Measurements from ENCODE around the gene ZDHHC24. TPM values are rescaled to one million over a fixed set of nuclear protein-coding genes. Genes with fewer than 3 reads are reported as not detected.
A peak's percentile ranks its signal among the peaks of the same experiment; 100 is the strongest.

ZDHHC24 gene
- polyA plus RNA-seq, 5 donors = 3.8 to 6.9 (median 5.7) TPM

- DNase-seq = peak; percentile 54 to 63
These were observed 22.5 kb upstream of the ZDHHC24 start, which contains the start of gene CTSF for GRCh38 chr11:66568124-66568916. CTSF (minus strand) TSS chr11:66568606; CDS start chr11:66568486, 120 bp downstream.

GRCh38 chr11:66567787-66568123, 21.9 kb upstream of the ZDHHC24 start:
- DNase-seq = no peak

- no peak for DNase-seq
These were observed 20.4 kb upstream of the ZDHHC24 start for GRCh38 chr11:66566221-66566620.

- no peak for DNase-seq
These were observed 19.1 kb upstream of the ZDHHC24 start for GRCh38 chr11:66564984-66565383.

GRCh38 chr11:66564538-66564937, 18.7 kb upstream of the ZDHHC24 start:
- DNase-seq = no peak

- DNase-seq = no peak
These were observed 18.0 kb upstream of the ZDHHC24 start for GRCh38 chr11:66563832-66564231.

- DNase-seq = no peak
These were observed 17.2 kb upstream of the ZDHHC24 start for GRCh38 chr11:66562907-66563583.

- DNase-seq = no peak
These were observed 16.4 kb upstream of the ZDHHC24 start for GRCh38 chr11:66562275-66562674.

GRCh38 chr11:66561975-66562248, 16.1 kb upstream of the ZDHHC24 start:
- DNase-seq = no peak

GRCh38 chr11:66561178-66561974, 15.5 kb upstream of the ZDHHC24 start:
- DNase-seq = no peak

- no peak for DNase-seq
These were observed 14.2 kb upstream of the ZDHHC24 start for GRCh38 chr11:66559866-66560676.

- DNase-seq = no peak
These were observed 13.5 kb upstream of the ZDHHC24 start for GRCh38 chr11:66559142-66559865.

GRCh38 chr11:66557733-66558326, 12.0 kb upstream of the ZDHHC24 start:
- DNase-seq = no peak

GRCh38 chr11:66556086-66556485, 10.2 kb upstream of the ZDHHC24 start:
- DNase-seq = no peak

GRCh38 chr11:66555416-66555815, 9.6 kb upstream of the ZDHHC24 start:
- no peak for DNase-seq

GRCh38 chr11:66554602-66555001, 8.8 kb upstream of the ZDHHC24 start:
- DNase-seq = no peak

GRCh38 chr11:66550887-66551286, 5.0 kb upstream of the ZDHHC24 start:
- DNase-seq = no peak

GRCh38 chr11:66549696-66550095, 3.8 kb upstream of the ZDHHC24 start:
- no peak for DNase-seq

- DNase-seq = no peak
These were observed 3.2 kb upstream of the ZDHHC24 start for GRCh38 chr11:66548774-66549630.

- no peak for DNase-seq
These were observed 2.2 kb upstream of the ZDHHC24 start for GRCh38 chr11:66548041-66548440.
